Measurements from ENCODE around the gene PACS2. TPM values are rescaled to one million over a fixed set of nuclear protein-coding genes. Genes with fewer than 3 reads are reported as not detected.
"Not testable (repeated sequence)": the region's sequence is repeated elsewhere in the genome, so short reads cannot be mapped to it uniquely, and the experiment has no call there.

Gene PACS2
- polyA plus RNA-seq, 2 donors, result 17.8 to 39.2 TPM

GRCh38 chr14:105286759-105287144, 27.8 kb upstream of the PACS2 start:
- no peaks in the 10 kb centered on the region for H3K27me3 ChIP-seq (ENCODE audit: control insufficient read depth in 1 of 2, insufficient read depth in 2 of 2, low read length in 2 of 2)
- 94 to 95% methylated on average over 9 of the region's 9 CpGs for WGBS, 2 donors
- no peak overlapping the region for H3K4me3 ChIP-seq (ENCODE audit: low read depth in 1 of 2, low read length in 2 of 2)
- peaks cover 0 to 4% of the 10 kb centered on the region in 2 donors for H3K4me1 ChIP-seq (ENCODE audit: control insufficient read depth in 2 of 2, insufficient read depth in 2 of 2, low read length in 1 of 2)
- H3K9me3 ChIP-seq (ENCODE audit: control insufficient read depth in 2 of 2, insufficient read depth in 1 of 2, low read depth in 1 of 2, low read length in 1 of 2), result no peaks in the 10 kb centered on the region
- H3K27ac ChIP-seq (ENCODE audit: low read depth in 2 of 2, low read length in 1 of 2), result no peak overlapping the region
- peaks cover 0 to 5% of the 10 kb centered on the region in 2 donors for H3K36me3 ChIP-seq (ENCODE audit: control insufficient read depth in 2 of 2, insufficient read depth in 2 of 2, low read length in 1 of 2)

- H3K9me3 ChIP-seq (ENCODE audit: control insufficient read depth in 2 of 2, insufficient read depth in 1 of 2, low read depth in 1 of 2, low read length in 1 of 2), result no peaks in the 10 kb centered on the region
- WGBS, 2 donors, result 86 to 87% methylated on average over 24 of the region's 24 CpGs
- no peaks in the 10 kb centered on the region for H3K27me3 ChIP-seq (ENCODE audit: control insufficient read depth in 1 of 2, insufficient read depth in 2 of 2, low read length in 2 of 2)
- peaks cover 0 to 5% of the 10 kb centered on the region in 2 donors for H3K4me1 ChIP-seq (ENCODE audit: control insufficient read depth in 2 of 2, insufficient read depth in 2 of 2, low read length in 1 of 2)
- no peak overlapping the region for H3K27ac ChIP-seq (ENCODE audit: low read depth in 2 of 2, low read length in 1 of 2)
- H3K36me3 ChIP-seq (ENCODE audit: control insufficient read depth in 2 of 2, insufficient read depth in 2 of 2, low read length in 1 of 2), result peaks cover 0 to 5% of the 10 kb centered on the region in 2 donors
- no peak overlapping the region for H3K4me3 ChIP-seq (ENCODE audit: low read depth in 1 of 2, low read length in 2 of 2)
Measured at GRCh38 chr14:105287249-105288102, 27.1 kb upstream of the PACS2 start.

- not testable (repeated sequence) for H3K27me3 ChIP-seq (ENCODE audit: control insufficient read depth in 1 of 2, insufficient read depth in 2 of 2, low read length in 2 of 2); H3K4me3 ChIP-seq (ENCODE audit: low read depth in 1 of 2, low read length in 2 of 2); H3K9me3 ChIP-seq (ENCODE audit: control insufficient read depth in 2 of 2, insufficient read depth in 1 of 2, low read depth in 1 of 2, low read length in 1 of 2); H3K36me3 ChIP-seq (ENCODE audit: control insufficient read depth in 2 of 2, insufficient read depth in 2 of 2, low read length in 1 of 2); H3K27ac ChIP-seq (ENCODE audit: low read depth in 2 of 2, low read length in 1 of 2); H3K4me1 ChIP-seq (ENCODE audit: control insufficient read depth in 2 of 2, insufficient read depth in 2 of 2, low read length in 1 of 2)
- WGBS, 2 donors, result 85 to 86% methylated on average over 6 of the region's 6 CpGs
Measured at GRCh38 chr14:105288936-105289335, 25.6 kb upstream of the PACS2 start.

- no peak overlapping the region for H3K4me3 ChIP-seq (ENCODE audit: low read depth in 1 of 2, low read length in 2 of 2)
- no peaks in the 10 kb centered on the region for H3K9me3 ChIP-seq (ENCODE audit: control insufficient read depth in 2 of 2, insufficient read depth in 1 of 2, low read depth in 1 of 2, low read length in 1 of 2)
- H3K27me3 ChIP-seq (ENCODE audit: control insufficient read depth in 1 of 2, insufficient read depth in 2 of 2, low read length in 2 of 2), result no peaks in the 10 kb centered on the region
- H3K4me1 ChIP-seq (ENCODE audit: control insufficient read depth in 2 of 2, insufficient read depth in 2 of 2, low read length in 1 of 2), result peaks cover 8 to 9% of the 10 kb centered on the region in 2 donors
- H3K27ac ChIP-seq (ENCODE audit: low read depth in 2 of 2, low read length in 1 of 2), result no peak overlapping the region
- 80 to 86% methylated on average over 13 of the region's 13 CpGs for WGBS, 2 donors
- peaks cover 0 to 2% of the 10 kb centered on the region in 2 donors for H3K36me3 ChIP-seq (ENCODE audit: control insufficient read depth in 2 of 2, insufficient read depth in 2 of 2, low read length in 1 of 2)
Measured at GRCh38 chr14:105290621-105291346, 23.8 kb upstream of the PACS2 start.

- 67 to 76% methylated on average over 26 of the region's 26 CpGs for WGBS, 2 donors
- H3K27me3 ChIP-seq (ENCODE audit: control insufficient read depth in 1 of 2, insufficient read depth in 2 of 2, low read length in 2 of 2), result no peaks in the 10 kb centered on the region
- no peak overlapping the region for H3K4me3 ChIP-seq (ENCODE audit: low read depth in 1 of 2, low read length in 2 of 2)
- no peaks in the 10 kb centered on the region for H3K36me3 ChIP-seq (ENCODE audit: control insufficient read depth in 2 of 2, insufficient read depth in 2 of 2, low read length in 1 of 2)
- peaks cover 3 to 9% of the 10 kb centered on the region in 2 donors for H3K4me1 ChIP-seq (ENCODE audit: control insufficient read depth in 2 of 2, insufficient read depth in 2 of 2, low read length in 1 of 2)
- no peak overlapping the region for H3K27ac ChIP-seq (ENCODE audit: low read depth in 2 of 2, low read length in 1 of 2)
- no peaks in the 10 kb centered on the region for H3K9me3 ChIP-seq (ENCODE audit: control insufficient read depth in 2 of 2, insufficient read depth in 1 of 2, low read depth in 1 of 2, low read length in 1 of 2)
Measured at GRCh38 chr14:105292826-105293711, 21.5 kb upstream of the PACS2 start.

- 58 to 59% methylated on average over 15 of the region's 15 CpGs for WGBS, 2 donors
- H3K4me1 ChIP-seq (ENCODE audit: control insufficient read depth in 2 of 2, insufficient read depth in 2 of 2, low read length in 1 of 2), result peaks cover 3 to 9% of the 10 kb centered on the region in 2 donors
- no peaks in the 10 kb centered on the region for H3K36me3 ChIP-seq (ENCODE audit: control insufficient read depth in 2 of 2, insufficient read depth in 2 of 2, low read length in 1 of 2)
- H3K27me3 ChIP-seq (ENCODE audit: control insufficient read depth in 1 of 2, insufficient read depth in 2 of 2, low read length in 2 of 2), result no peaks in the 10 kb centered on the region
- no peaks in the 10 kb centered on the region for H3K9me3 ChIP-seq (ENCODE audit: control insufficient read depth in 2 of 2, insufficient read depth in 1 of 2, low read depth in 1 of 2, low read length in 1 of 2)
- peak overlapping the region in 1 of 2 donors; percentile 1 for H3K27ac ChIP-seq (ENCODE audit: low read depth in 2 of 2, low read length in 1 of 2)
- H3K4me3 ChIP-seq (ENCODE audit: low read depth in 1 of 2, low read length in 2 of 2), result no peak overlapping the region
Measured at GRCh38 chr14:105294142-105294597, 20.4 kb upstream of the PACS2 start.

GRCh38 chr14:105297311-105297710, 17.2 kb upstream of the PACS2 start:
- H3K36me3 ChIP-seq (ENCODE audit: control insufficient read depth in 2 of 2, insufficient read depth in 2 of 2, low read length in 1 of 2), result not testable (repeated sequence)
- peaks cover 3 to 13% of the 10 kb centered on the region in 2 donors for H3K4me1 ChIP-seq (ENCODE audit: control insufficient read depth in 2 of 2, insufficient read depth in 2 of 2, low read length in 1 of 2)
- 95% methylated on average over 11 of the region's 11 CpGs for WGBS, 2 donors

GRCh38 chr14:105299654-105300541, 14.7 kb upstream of the PACS2 start:
- WGBS, 2 donors, result 6 to 7% methylated on average over 46 to 54 of the region's 54 CpGs
- no peaks in the 10 kb centered on the region for H3K27me3 ChIP-seq (ENCODE audit: control insufficient read depth in 1 of 2, insufficient read depth in 2 of 2, low read length in 2 of 2)
- H3K9me3 ChIP-seq (ENCODE audit: control insufficient read depth in 2 of 2, insufficient read depth in 1 of 2, low read depth in 1 of 2, low read length in 1 of 2), result no peaks in the 10 kb centered on the region
- H3K36me3 ChIP-seq (ENCODE audit: control insufficient read depth in 2 of 2, insufficient read depth in 2 of 2, low read length in 1 of 2), result peaks cover 0 to 3% of the 10 kb centered on the region in 2 donors
- H3K27ac ChIP-seq (ENCODE audit: low read depth in 2 of 2, low read length in 1 of 2), result peak overlapping the region; percentile 95 to 99
- peaks cover 3 to 12% of the 10 kb centered on the region in 2 donors for H3K4me1 ChIP-seq (ENCODE audit: control insufficient read depth in 2 of 2, insufficient read depth in 2 of 2, low read length in 1 of 2)
- peak overlapping the region; percentile 58 to 81 for H3K4me3 ChIP-seq (ENCODE audit: low read depth in 1 of 2, low read length in 2 of 2)

More at GRCh38 chr14:105297311-105297710, 17.2 kb upstream of the PACS2 start:
- H3K9me3 ChIP-seq (ENCODE audit: control insufficient read depth in 2 of 2, insufficient read depth in 1 of 2, low read depth in 1 of 2, low read length in 1 of 2); H3K4me3 ChIP-seq (ENCODE audit: low read depth in 1 of 2, low read length in 2 of 2); H3K27ac ChIP-seq (ENCODE audit: low read depth in 2 of 2, low read length in 1 of 2); H3K27me3 ChIP-seq (ENCODE audit: control insufficient read depth in 1 of 2, insufficient read depth in 2 of 2, low read length in 2 of 2): not testable (repeated sequence)

All from esophagus (tissue), 2 donors.